Vagina (tissue), 2 donors: Measurements from ENCODE around the gene VWA3B. TPM values are rescaled to one million over a fixed set of nuclear protein-coding genes. Genes with fewer than 3 reads are reported as not detected.

Experiments used
- DNase-seq, 2 donors: peaks; one replicate each; pipeline ENCODE4 v3.0.0-alpha.2; 2017; ENCODE audit errors: extremely low spot score in 2 of 2
- H3K27ac ChIP-seq: fragments of 200-600 bp; sonication (generic); one replicate; pipeline ENCODE4 v1.5.1; 2019
- H3K27me3 ChIP-seq: fragments of 200-600 bp; sonication (generic); one replicate; pipeline ENCODE4 v1.5.1; 2019
- H3K36me3 ChIP-seq, 2 donors: fragments of 200-600 bp; sonication (generic); one replicate each; pipeline ENCODE4 v1.5.1; 2017 to 2019
- H3K4me1 ChIP-seq: fragments of 200-600 bp; sonication (generic); one replicate; pipeline ENCODE4 v1.5.1; 2019
- H3K4me3 ChIP-seq, 2 donors: fragments of 200-600 bp; sonication (generic); 1 replicate in 1 of 2; 2 replicates in 1 of 2; pipeline ENCODE4 v1.5.1; 2016 to 2019
- H3K9me3 ChIP-seq: fragments of 200-600 bp; sonication (generic); one replicate; pipeline ENCODE4 v1.5.1; 2019
- POLR2A ChIP-seq, 2 donors: fragments of 450-650 bp; IDR thresholded peaks; one replicate each; pipeline ENCODE4 v1.6.1; 2017; ENCODE audit warnings: antibody characterized with exemption in 2 of 2, mild to moderate bottlenecking in 2 of 2, moderate library complexity in 2 of 2
- POLR2AphosphoS5 ChIP-seq, 2 donors: sonication (generic); formaldehyde crosslinking; IDR thresholded peaks; one replicate each; pipeline ENCODE4 v1.9.0; 2017; ENCODE audit warnings: antibody characterized with exemption in 2 of 2, mild to moderate bottlenecking in 2 of 2, low read depth in 1 of 2; ENCODE audit not compliant: insufficient read depth in 1 of 2
- intact Hi-C: fragments of 100-400 bp; cut with DNase I; formaldehyde crosslinking; loops from one replicate; pipeline ENCODE4 v1.15.1; 2023
- total RNA-seq: library from RNA; depleted of rRNA; stranded (reverse); fragments of >200 nt; gene quantifications from one replicate; pipeline ENCODE4 v1.2.3, GENCODE V29; 2016
- TF ChIP-seq, protein P1 (sequence below), 3 experiments: fragments of 450-650 bp in 2 of 3; fragments of 200-600 bp in 1 of 3; sonication (generic) in 1 of 3; IDR thresholded peaks; one replicate each; pipeline ENCODE4 v1.5.1; 2017 to 2019; ENCODE audit warnings: antibody characterized with exemption in 3 of 3, mild to moderate bottlenecking in 2 of 3, moderate library complexity in 2 of 3

The VWA3B gene
- total RNA-seq, 1 donor from 2014 or later: not detected

- Histone ChIP-seq H3K36me3 (no peaks in the 10 kb centered on the region), H3K4me1 (no peaks in the 10 kb centered on the region), H3K27me3 (no peaks in the 10 kb centered on the region), H3K4me3 (no peak overlapping the region), H3K27ac (no peak overlapping the region), H3K9me3 (no peaks in the 10 kb centered on the region)
- intact Hi-C loops: no loop called here
- no peak for TF ChIP-seq POLR2A (IDR thresholded peaks at IDR 0.05)
- TF ChIP-seq, protein P1, sequence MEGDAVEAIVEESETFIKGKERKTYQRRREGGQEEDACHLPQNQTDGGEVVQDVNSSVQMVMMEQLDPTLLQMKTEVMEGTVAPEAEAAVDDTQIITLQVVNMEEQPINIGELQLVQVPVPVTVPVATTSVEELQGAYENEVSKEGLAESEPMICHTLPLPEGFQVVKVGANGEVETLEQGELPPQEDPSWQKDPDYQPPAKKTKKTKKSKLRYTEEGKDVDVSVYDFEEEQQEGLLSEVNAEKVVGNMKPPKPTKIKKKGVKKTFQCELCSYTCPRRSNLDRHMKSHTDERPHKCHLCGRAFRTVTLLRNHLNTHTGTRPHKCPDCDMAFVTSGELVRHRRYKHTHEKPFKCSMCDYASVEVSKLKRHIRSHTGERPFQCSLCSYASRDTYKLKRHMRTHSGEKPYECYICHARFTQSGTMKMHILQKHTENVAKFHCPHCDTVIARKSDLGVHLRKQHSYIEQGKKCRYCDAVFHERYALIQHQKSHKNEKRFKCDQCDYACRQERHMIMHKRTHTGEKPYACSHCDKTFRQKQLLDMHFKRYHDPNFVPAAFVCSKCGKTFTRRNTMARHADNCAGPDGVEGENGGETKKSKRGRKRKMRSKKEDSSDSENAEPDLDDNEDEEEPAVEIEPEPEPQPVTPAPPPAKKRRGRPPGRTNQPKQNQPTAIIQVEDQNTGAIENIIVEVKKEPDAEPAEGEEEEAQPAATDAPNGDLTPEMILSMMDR (IDR thresholded peaks at IDR 0.05): no peak
- no peak for TF ChIP-seq POLR2AphosphoS5 (IDR thresholded peaks at IDR 0.05; ENCODE audit: insufficient read depth in 1 of 2, low read depth in 1 of 2)
- DNase-seq: no peak
These were observed 71.3 kb downstream of the VWA3B start for GRCh38 chr2:98158305-98158704.

GRCh38 chr2:98160554-98160953 is 73.6 kb downstream of the VWA3B start:
- H3K4me1 ChIP-seq: no peaks in the 10 kb centered on the region
- no peaks in the 10 kb centered on the region for H3K27me3 ChIP-seq
- no peaks in the 10 kb centered on the region for H3K36me3 ChIP-seq
- TF ChIP-seq, protein P1 (IDR thresholded peaks at IDR 0.05): no peak
- no peak for TF ChIP-seq POLR2A (IDR thresholded peaks at IDR 0.05)
- no peak for TF ChIP-seq POLR2AphosphoS5 (IDR thresholded peaks at IDR 0.05; ENCODE audit: insufficient read depth in 1 of 2, low read depth in 1 of 2)
- no peak overlapping the region for H3K27ac ChIP-seq
- no peak overlapping the region for H3K4me3 ChIP-seq
- no peaks in the 10 kb centered on the region for H3K9me3 ChIP-seq
- DNase-seq: no peak
- intact Hi-C loops: no loop called here

- H3K4me3 ChIP-seq: no peak overlapping the region
- H3K36me3 ChIP-seq: no peaks in the 10 kb centered on the region
- no peaks in the 10 kb centered on the region for H3K9me3 ChIP-seq
- TF ChIP-seq, protein P1 (IDR thresholded peaks at IDR 0.05): no peak
- TF ChIP-seq POLR2A (IDR thresholded peaks at IDR 0.05) (no peak), POLR2AphosphoS5 (IDR thresholded peaks at IDR 0.05; ENCODE audit: insufficient read depth in 1 of 2, low read depth in 1 of 2) (no peak)
- no peaks in the 10 kb centered on the region for H3K4me1 ChIP-seq
- intact Hi-C loops: no loop called here
- no peaks in the 10 kb centered on the region for H3K27me3 ChIP-seq
- H3K27ac ChIP-seq: no peak overlapping the region
- no peak for DNase-seq
These were observed 74.2 kb downstream of the VWA3B start for GRCh38 chr2:98161186-98161585.

DNA sequence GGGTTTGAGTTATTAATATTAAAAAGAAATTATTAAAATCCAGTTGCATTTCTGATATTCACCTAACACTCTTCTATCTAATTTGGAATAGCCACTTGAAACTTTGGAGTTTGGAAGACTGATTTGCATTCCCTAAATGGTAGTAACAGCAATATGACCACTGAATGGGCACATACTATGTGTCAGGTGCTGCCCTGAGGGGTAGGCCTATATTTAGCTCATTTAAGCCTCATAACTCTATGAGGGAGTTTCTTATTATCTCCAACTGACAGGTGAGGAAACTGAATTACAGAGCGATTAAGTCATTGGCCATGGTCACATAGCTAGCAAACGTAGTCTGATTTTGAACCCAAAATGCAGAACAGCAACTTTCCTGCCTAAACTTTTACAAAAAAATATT is 77.3 kb downstream of the VWA3B start:
- no peak overlapping the region for H3K4me3 ChIP-seq
- H3K27ac ChIP-seq: no peak overlapping the region
- intact Hi-C loops: no loop called here
- H3K4me1 ChIP-seq: no peaks in the 10 kb centered on the region
- no peaks in the 10 kb centered on the region for H3K27me3 ChIP-seq
- TF ChIP-seq, protein P1 (IDR thresholded peaks at IDR 0.05): no peak
- no peak for TF ChIP-seq POLR2AphosphoS5 (IDR thresholded peaks at IDR 0.05; ENCODE audit: insufficient read depth in 1 of 2, low read depth in 1 of 2)
- TF ChIP-seq POLR2A (IDR thresholded peaks at IDR 0.05): no peak
- DNase-seq: no peak
- no peaks in the 10 kb centered on the region for H3K36me3 ChIP-seq
- no peaks in the 10 kb centered on the region for H3K9me3 ChIP-seq

GRCh38 chr2:98165516-98166071 is 78.6 kb downstream of the VWA3B start:
- peak in 1 of 2 donors; percentile 77 for DNase-seq
- no peaks in the 10 kb centered on the region for H3K27me3 ChIP-seq
- no peaks in the 10 kb centered on the region for H3K36me3 ChIP-seq
- H3K27ac ChIP-seq: no peak overlapping the region
- intact Hi-C loops: no loop called here
- H3K9me3 ChIP-seq: no peaks in the 10 kb centered on the region
- no peak overlapping the region for H3K4me3 ChIP-seq
- TF ChIP-seq POLR2A (IDR thresholded peaks at IDR 0.05): no peak
- no peaks in the 10 kb centered on the region for H3K4me1 ChIP-seq
